Skin epidermis (tissue), 12 donors: ENCODE measurements around the gene NUAK1.

Experiments used
- H3K27ac ChIP-seq, 21 experiments: fragments of 200-600 bp; sonication (generic) in 11 of 21; one replicate each; pipeline ENCODE4 v1.5.0; 2020; ENCODE audit warnings: mild to moderate bottlenecking in 3 of 21, inconsistent platforms in 2 of 21, moderate library complexity in 2 of 21
- H3K4me3 ChIP-seq, 7 experiments: fragments of 200-600 bp; sonication (generic) in 2 of 7; one replicate each; pipeline ENCODE4 v1.5.0; 2020; ENCODE audit warnings: inconsistent platforms in 2 of 7, mild to moderate bottlenecking in 2 of 7, moderate library complexity in 1 of 7

The NUAK1 gene

GRCh38 chr12:106114447-106115068 is 24.2 kb downstream of the NUAK1 start:
- no peak overlapping the region for H3K4me3 ChIP-seq
- H3K27ac ChIP-seq: peak overlapping the region in 7 of 21 experiments; percentile 11 to 77 (median 36)

DNA sequence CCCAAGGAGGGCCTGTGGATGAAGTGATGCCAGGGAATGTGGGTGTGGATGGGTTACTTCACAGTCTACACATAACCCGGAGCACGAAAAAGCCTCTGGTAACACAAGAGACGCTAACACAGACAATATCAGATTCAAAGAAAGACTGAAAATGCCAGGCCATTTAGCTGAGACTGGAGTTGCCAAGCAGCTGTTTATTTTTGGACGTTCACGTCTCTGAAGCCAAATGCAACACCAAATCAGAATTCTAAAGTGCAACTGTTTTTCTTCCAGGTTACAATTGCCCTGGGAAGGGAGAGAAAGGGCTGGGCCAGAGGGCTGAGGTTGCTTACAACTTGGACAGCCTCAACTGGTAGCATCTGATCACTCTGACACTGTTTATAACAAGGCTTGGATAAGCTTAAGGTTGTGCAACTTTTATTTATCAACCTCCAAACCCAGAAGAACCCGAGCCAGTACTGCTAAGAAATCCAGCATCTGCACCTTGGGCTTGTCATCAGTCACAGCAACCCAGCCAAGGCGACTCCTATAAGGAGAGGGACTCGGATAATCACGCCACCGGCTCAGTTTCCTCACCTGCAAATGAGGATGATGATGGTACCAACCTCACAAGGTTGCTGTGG is 24.8 kb downstream of the NUAK1 start:
- peak overlapping the region in 11 of 21 experiments; percentile 4 to 77 (median 51) for H3K27ac ChIP-seq
- H3K4me3 ChIP-seq: no peak overlapping the region

DNA sequence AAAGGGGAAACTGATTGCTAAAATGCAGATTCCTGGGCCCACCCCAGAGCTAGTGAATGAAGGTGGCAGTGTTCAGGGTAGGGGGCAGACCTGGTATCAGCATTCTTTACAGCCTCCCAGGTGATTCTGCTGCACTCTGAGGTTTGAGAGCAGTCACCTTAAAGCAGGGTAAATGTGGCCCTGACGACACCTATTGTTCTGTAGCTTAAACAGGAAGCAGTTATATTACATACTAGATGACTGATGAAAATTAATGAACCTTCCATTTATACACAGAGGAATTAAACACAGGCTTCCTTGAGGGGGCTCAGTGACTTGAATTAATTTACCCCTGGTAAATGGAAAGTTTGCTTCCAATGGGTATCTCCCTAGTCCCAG is 25.3 kb downstream of the NUAK1 start:
- H3K27ac ChIP-seq: peak overlapping the region in 13 of 21 experiments; percentile 4 to 77 (median 51)

DNA sequence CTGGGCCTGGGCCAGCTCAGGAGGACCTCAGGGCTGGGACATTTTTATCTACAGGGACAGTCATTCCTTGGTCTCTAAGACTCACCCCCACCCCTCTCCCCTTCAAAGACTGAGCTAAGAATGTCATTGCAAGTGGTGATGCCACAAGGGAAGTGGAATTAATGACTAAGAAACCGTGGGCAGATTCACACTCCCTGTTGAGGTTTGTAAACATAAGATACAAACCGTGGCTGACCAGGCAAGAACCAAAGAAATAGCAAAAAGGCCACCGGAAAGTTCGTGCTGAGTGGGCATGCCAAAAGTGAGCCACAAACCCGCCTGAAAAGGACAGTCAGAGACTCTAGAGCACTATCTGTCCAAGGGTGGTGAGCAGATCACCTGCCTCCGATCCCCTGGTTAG is 25.7 kb downstream of the NUAK1 start:
- peak overlapping the region in 14 of 21 experiments; percentile 11 to 77 (median 48) for H3K27ac ChIP-seq
- no peak overlapping the region for H3K4me3 ChIP-seq

More for the DNA sequence above, 25.3 kb downstream of the NUAK1 start:
- H3K4me3 ChIP-seq: no peak overlapping the region

DNA sequence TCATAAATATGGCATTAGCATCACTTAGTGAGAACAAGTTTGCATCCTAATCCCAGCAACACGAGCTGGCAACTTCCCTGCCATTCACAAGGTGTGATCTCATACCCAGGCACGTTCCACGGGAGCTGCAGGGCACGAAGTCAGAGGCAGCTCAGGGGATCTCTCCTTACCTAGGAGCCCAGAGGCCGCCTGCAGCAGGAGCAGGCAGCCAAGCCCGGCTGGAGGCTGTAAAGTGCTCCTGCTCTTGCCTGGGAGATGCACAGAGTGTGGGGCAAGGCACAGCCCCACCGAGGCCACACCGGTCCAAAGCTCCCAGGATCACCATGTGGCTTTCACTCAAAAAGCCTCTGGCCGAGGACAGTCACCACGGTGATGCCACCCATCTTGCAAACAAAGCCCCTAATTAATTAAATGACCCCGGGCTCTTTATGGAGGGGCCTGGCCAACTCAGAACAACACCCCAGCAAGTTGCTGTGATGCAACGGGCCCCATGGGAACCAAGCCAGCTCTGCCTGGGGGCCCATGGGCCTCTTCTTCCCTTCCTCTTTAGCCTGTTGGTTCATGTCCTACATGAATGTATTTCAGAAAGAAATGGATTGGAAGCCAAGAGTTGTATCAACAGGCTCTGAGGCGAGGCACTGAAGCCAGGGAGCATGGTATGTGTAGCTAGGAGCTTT is 26.5 kb downstream of the NUAK1 start:
- peak overlapping the region in 12 of 21 experiments; percentile 4 to 77 (median 52) for H3K27ac ChIP-seq
- H3K4me3 ChIP-seq: no peak overlapping the region

DNA sequence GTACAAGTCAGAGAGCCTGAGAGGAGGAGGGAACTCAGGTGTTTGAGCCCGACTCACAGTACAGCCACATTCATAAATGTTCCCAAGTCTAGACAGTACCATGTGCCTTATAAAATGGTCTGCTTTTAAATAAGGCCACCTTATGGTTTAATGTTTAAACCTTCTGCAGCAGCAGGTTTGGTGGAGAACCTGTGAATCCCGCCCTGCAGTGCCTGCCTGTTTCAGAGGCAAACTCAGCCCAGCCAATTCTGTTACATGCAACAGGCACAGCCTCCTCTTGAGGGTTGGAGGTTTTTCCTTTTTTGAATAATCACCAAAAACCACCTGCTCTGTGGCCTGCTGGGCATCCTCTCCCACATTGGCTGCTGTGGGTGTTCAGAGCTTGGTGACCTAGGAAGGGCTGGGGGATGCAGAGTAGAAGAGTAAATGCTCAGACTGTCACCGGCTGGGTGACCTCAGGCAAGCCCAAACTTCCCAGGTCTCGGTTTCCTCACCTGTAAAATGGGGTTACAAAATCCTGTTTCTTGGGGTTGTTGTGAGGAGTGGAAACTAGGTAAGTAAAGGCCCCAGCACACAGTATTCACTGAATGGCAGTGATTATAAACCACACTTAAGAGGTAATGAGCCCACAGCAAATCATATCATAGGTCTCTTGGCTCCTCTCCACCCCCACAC is 28.0 kb downstream of the NUAK1 start:
- Histone ChIP-seq H3K4me3 (no peak overlapping the region), H3K27ac (peak overlapping the region in 1 of 21 experiments; percentile 1)

- Histone ChIP-seq H3K4me3 (no peak overlapping the region), H3K27ac (peak overlapping the region in 1 of 21 experiments; percentile 66)
Measured at GRCh38 chr12:106109168-106109910, 29.4 kb downstream of the NUAK1 start.

GRCh38 chr12:106108185-106108835 is 30.4 kb downstream of the NUAK1 start:
- Histone ChIP-seq H3K27ac (peak overlapping the region in 9 of 21 experiments; percentile 6 to 66 (median 21)), H3K4me3 (no peak overlapping the region)

DNA sequence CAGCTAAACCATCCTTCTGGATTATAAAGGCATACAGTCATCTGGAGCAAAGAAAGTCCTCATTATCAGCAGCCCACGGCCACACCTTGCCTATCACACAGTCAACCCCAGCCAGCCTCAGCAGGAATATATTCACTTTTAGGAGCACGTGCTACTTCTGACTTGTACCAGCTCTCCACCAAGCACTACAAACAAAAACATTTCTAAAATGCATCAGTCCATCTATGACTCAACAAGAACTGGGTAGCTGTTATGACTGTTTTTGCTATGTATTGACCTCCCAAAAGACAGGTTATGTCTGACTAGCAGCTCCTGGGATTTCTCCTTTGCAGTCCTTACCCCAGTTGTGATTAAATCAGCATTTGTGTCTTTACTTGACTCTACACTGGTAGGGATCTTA is 31.2 kb downstream of the NUAK1 start:
- Histone ChIP-seq H3K4me3 (no peak overlapping the region), H3K27ac (peak overlapping the region in 7 of 21 experiments; percentile 14 to 66 (median 33))

DNA sequence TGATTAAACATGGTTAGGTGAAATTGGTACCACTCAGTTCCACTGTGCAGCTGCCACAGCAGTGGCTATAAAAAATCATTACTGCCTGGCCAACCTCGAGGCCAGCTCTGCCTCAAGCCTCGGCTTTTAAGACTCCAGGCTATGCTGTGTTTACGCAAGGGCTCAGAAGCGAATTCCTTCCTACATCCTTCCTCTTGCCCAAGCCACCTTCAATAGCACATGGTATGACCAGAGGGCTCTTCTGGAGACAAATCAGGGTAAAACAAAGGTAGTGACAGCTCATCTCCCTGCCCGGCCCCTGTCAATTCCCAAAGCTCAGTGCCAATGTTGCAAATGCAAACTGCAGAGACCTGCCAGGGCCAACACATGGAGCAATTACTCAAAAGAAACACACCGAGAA is 31.9 kb downstream of the NUAK1 start:
- H3K4me3 ChIP-seq: no peak overlapping the region
- H3K27ac ChIP-seq: peak overlapping the region in 3 of 21 experiments; percentile 16 to 33 (median 22)

DNA sequence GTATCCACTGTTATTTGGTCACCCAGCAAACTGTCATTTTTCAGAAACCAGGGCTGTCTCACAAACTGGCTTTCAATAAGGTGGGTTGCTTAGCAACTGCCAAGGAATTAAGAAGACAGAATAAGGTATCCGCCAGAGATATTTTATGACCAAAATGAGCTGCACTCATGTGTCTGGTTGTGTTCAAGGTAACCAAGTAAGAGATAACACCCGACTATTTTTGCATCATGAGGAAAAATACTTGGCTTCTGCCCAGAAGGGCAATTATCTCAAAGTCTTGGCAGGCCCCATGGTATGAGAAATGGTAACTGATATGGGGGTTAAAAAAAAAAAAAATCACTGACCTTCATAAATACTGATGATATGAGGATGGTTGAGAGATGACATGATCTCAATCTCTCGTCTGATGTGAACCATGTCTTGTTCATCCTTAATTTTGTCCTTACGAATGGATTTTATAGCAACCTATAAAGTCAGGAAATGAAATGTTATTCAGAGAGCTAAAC is 32.6 kb downstream of the NUAK1 start:
- no peak overlapping the region for H3K4me3 ChIP-seq
- peak overlapping the region in 3 of 21 experiments; percentile 6 to 22 (median 15) for H3K27ac ChIP-seq

- Histone ChIP-seq H3K4me3 (no peak overlapping the region), H3K27ac (no peak overlapping the region)
Measured at GRCh38 chr12:106101803-106102202, 37.0 kb downstream of the NUAK1 start.

DNA sequence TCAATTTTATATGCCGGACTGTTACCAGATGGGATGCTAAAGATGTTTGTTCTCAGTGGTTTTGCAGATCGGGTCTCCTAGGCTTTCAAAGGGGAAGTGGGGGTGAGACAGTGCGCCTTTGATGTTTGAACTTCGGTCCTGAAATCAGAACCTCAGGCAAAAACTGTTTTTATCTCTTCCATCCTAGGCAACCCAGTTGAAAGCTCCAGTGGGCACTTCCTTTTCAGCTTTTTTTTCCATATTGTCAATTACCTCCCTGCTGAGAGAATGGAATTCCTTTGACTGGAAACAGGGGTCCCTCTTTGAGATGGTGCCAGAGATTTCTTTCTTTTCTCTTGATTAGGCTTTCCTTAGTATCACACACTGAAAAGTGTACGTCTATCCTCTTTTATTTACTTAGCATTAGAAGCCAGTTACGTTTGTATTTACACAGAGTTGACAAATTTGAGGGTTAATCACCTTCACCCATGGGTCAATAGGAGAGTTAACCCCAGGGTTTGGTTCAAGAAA is 40.0 kb downstream of the NUAK1 start:
- H3K27ac ChIP-seq: no peak overlapping the region
- no peak overlapping the region for H3K4me3 ChIP-seq

GRCh38 chr12:106097011-106097410 is 41.7 kb downstream of the NUAK1 start:
- peak overlapping the region in 2 of 21 experiments; percentile 20 to 24 for H3K27ac ChIP-seq
- H3K4me3 ChIP-seq: no peak overlapping the region

DNA sequence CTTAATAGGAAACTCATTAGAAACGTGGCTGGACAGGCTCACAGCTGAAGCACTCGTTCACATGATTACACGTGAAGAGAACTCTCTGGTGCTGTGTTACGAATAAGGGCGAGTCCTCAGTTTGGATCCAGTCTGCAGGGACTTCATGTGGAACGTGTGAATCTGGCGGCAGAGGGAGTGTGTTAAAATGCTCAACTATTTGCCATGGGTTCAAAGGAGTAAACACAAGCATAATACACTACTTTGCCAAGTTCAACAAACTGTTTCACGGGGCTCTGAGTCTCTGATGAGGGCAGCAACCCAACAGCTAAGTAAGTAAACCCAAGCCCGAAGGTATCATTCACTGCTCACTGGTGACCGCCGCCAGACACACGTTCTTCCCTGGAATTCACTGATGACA is 42.4 kb downstream of the NUAK1 start:
- H3K4me3 ChIP-seq: no peak overlapping the region
- peak overlapping the region in 3 of 21 experiments; percentile 20 to 28 (median 24) for H3K27ac ChIP-seq

DNA sequence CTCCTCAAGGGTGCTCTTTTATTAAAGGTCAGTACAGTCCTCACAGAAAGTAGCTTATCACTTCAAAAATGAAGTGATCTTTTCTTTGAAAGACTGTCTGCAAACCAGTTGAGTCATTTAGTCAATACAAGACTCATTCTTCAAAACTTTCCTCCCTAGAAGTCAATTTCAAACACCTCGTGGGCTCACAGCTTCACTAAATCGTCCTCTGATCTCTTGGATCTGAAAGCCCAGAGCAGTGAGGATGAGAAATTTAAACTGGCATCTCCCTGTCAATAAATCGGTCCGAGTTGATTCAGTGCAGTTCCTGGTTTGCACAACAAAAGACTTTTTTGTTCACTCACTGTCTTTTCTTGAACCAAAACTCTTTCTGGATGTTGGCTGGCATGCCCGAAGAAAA is 44.5 kb downstream of the NUAK1 start:
- Histone ChIP-seq H3K4me3 (no peak overlapping the region), H3K27ac (peak overlapping the region in 1 of 21 experiments; percentile 7)

DNA sequence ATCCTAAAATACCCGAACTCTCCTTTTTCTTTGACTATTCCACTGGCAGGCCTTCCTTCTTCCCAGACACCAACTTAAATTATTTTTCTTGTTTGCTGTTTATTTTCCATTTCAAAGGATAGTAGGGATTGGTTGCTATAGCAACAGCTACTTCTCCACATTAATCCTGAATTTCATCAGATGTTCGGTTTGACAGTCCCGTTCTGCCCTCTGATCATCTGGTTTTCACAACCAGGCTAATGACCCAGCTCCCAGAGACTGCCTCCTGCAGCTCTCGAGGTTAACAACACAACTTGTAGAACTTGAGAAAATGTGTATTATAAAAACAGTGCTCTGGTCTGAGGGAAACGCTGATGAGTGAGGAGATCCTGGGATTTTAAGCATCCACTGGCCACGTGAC is 45.5 kb downstream of the NUAK1 start:
- peak overlapping the region in 4 of 21 experiments; percentile 1 to 21 (median 8) for H3K27ac ChIP-seq
- H3K4me3 ChIP-seq: no peak overlapping the region

DNA sequence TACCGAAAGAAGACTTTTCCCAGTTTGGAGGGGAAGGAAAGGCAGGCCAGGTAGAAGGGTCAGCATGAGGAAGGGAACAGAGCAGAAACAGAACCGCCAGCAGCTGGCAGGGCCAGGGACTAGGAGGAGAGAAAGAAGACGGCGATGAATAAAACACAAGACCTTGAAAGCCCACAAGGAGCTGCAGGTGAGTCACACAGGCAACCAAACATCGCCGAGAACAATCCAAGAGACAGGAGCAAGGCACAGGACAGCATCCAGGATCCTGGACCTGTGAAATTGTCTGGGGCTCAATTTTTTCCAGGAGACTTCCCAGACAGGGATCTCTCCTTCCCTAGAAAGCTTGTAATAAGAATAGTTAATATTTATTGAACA is 47.3 kb downstream of the NUAK1 start:
- Histone ChIP-seq H3K27ac (peak overlapping the region in 16 of 21 experiments; percentile 9 to 74 (median 56)), H3K4me3 (no peak overlapping the region)
